Neutrophil (primary cell): ENCODE measurements around the gene JARID2.

Experiments
- H3K27ac ChIP-seq: fragments of 200-600 bp; sonication (generic); 2 replicates; pipeline ENCODE4 v1.5.1; 2016; ENCODE audit warnings: mild to moderate bottlenecking, moderate library complexity
- H3K27me3 ChIP-seq: fragments of 200-600 bp; sonication (generic); 2 replicates; pipeline ENCODE4 v1.6.0; 2016; ENCODE audit warnings: mild to moderate bottlenecking
- H3K36me3 ChIP-seq: fragments of 200-600 bp; sonication (generic); 2 replicates; pipeline ENCODE4 v1.5.1; 2017
- H3K4me1 ChIP-seq, 2 experiments: fragments of 200-600 bp in 1 of 2; sonication (generic) in 1 of 2; 1 replicate in 1 of 2; 2 replicates in 1 of 2; pipeline versions ENCODE4 v1.5.1 to v1.6.1; 2013 to 2016; ENCODE audit warnings: low read depth in 1 of 2, low read length in 1 of 2, mild to moderate bottlenecking in 1 of 2, moderate library complexity in 1 of 2; ENCODE audit not compliant: control insufficient read depth in 1 of 2, insufficient read depth in 1 of 2
- H3K4me3 ChIP-seq, 2 experiments: fragments of 200-600 bp in 1 of 2; sonication (generic) in 1 of 2; 1 replicate in 1 of 2; 2 replicates in 1 of 2; pipeline ENCODE4 v1.5.1; 2013 to 2016; ENCODE audit warnings: low read depth in 1 of 2, low read length in 1 of 2, mild to moderate bottlenecking in 1 of 2, moderate library complexity in 1 of 2
- H3K9me3 ChIP-seq: fragments of 200-600 bp; sonication (generic); 2 replicates; pipeline ENCODE4 v1.5.1; 2016
- TF ChIP-seq, protein P1 (sequence below): fragments of 200-600 bp; sonication (generic); IDR thresholded peaks from 2 replicates; pipeline ENCODE4 v1.5.1; 2016; ENCODE audit warnings: antibody characterized with exemption

Gene JARID2

DNA sequence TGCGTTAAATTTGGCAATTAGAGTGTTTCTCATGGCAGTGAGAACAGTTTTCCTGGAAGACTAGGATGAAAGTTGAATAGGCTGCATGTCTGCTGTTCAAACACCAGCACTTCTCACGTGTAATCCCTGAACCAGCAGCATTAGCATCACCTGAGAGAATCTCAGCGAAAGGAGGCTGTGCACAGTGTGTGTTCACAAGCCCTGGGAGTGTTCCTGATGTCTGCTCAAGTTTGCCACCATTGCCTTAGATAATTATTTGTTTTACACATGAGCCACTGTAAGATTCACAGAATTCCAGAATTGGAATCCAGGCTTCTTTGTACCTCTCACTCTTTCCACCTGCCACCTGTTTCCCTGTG is 117.3 kb downstream of the JARID2 start:
- H3K36me3 ChIP-seq: no peaks in the 10 kb centered on the region
- H3K27ac ChIP-seq: peak overlapping the region; percentile 57
- TF ChIP-seq, protein P1, sequence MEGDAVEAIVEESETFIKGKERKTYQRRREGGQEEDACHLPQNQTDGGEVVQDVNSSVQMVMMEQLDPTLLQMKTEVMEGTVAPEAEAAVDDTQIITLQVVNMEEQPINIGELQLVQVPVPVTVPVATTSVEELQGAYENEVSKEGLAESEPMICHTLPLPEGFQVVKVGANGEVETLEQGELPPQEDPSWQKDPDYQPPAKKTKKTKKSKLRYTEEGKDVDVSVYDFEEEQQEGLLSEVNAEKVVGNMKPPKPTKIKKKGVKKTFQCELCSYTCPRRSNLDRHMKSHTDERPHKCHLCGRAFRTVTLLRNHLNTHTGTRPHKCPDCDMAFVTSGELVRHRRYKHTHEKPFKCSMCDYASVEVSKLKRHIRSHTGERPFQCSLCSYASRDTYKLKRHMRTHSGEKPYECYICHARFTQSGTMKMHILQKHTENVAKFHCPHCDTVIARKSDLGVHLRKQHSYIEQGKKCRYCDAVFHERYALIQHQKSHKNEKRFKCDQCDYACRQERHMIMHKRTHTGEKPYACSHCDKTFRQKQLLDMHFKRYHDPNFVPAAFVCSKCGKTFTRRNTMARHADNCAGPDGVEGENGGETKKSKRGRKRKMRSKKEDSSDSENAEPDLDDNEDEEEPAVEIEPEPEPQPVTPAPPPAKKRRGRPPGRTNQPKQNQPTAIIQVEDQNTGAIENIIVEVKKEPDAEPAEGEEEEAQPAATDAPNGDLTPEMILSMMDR: no peak
- H3K4me1 ChIP-seq: peaks cover 72 to 81% of the 10 kb centered on the region in 2 experiments
- H3K9me3 ChIP-seq: no peaks in the 10 kb centered on the region
- H3K27me3 ChIP-seq: no peaks in the 10 kb centered on the region
- H3K4me3 ChIP-seq: no peak overlapping the region

- peaks cover 77 to 82% of the 10 kb centered on the region in 2 experiments for H3K4me1 ChIP-seq
- H3K27me3 ChIP-seq: no peaks in the 10 kb centered on the region
- H3K27ac ChIP-seq: peak overlapping the region; percentile 57
- no peaks in the 10 kb centered on the region for H3K36me3 ChIP-seq
- TF ChIP-seq, protein P1: no peak
- no peak overlapping the region for H3K4me3 ChIP-seq
- no peaks in the 10 kb centered on the region for H3K9me3 ChIP-seq
Observed at GRCh38 chr6:15363523-15364400, 117.9 kb downstream of the JARID2 start.

GRCh38 chr6:15364401-15365037 is 118.7 kb downstream of the JARID2 start:
- no peaks in the 10 kb centered on the region for H3K27me3 ChIP-seq
- H3K4me3 ChIP-seq: no peak overlapping the region
- H3K36me3 ChIP-seq: no peaks in the 10 kb centered on the region
- H3K27ac ChIP-seq: peak overlapping the region; percentile 44
- TF ChIP-seq, protein P1: no peak
- peaks cover 78 to 82% of the 10 kb centered on the region in 2 experiments for H3K4me1 ChIP-seq
- no peaks in the 10 kb centered on the region for H3K9me3 ChIP-seq

GRCh38 chr6:15365273-15365687 is 119.4 kb downstream of the JARID2 start:
- TF ChIP-seq, protein P1: no peak
- H3K4me3 ChIP-seq: no peak overlapping the region
- peak overlapping the region; percentile 32 for H3K27ac ChIP-seq

DNA sequence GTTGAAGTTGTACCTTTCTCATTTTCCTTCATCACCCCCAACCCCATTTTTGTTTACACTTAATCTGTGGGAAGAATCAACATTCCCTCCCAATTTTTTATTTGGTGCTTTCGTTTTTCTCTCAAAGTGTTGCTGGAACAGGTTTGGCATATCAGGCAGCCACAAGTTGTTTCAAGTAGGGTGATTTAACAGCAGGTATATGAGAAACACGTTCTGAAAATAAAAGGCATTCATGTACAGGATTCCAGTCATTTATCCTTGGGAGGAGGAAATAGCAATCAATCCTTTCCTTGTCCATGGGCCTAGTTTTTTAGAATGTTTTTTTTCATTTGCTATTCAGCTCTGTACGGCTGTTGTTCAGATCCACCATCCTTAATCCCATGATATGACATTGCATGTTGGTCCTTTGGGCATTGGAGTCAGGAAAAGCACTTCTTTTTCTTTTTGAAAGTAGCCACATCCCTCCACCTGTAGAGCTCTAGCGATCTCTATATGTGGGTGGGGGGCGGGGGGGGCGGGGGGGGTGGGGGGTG is 120.2 kb downstream of the JARID2 start:
- Histone ChIP-seq H3K4me1 (peaks cover 76 to 85% of the 10 kb centered on the region in 2 experiments), H3K9me3 (no peaks in the 10 kb centered on the region), H3K4me3 (no peak overlapping the region), H3K27me3 (no peaks in the 10 kb centered on the region), H3K36me3 (no peaks in the 10 kb centered on the region), H3K27ac (no peak overlapping the region)
- TF ChIP-seq, protein P1: no peak

More at GRCh38 chr6:15365273-15365687, 119.4 kb downstream of the JARID2 start:
- peaks cover 78 to 85% of the 10 kb centered on the region in 2 experiments for H3K4me1 ChIP-seq
- H3K27me3 ChIP-seq: no peaks in the 10 kb centered on the region
- H3K9me3 ChIP-seq: no peaks in the 10 kb centered on the region
- H3K36me3 ChIP-seq: no peaks in the 10 kb centered on the region
